Coronary artery (tissue), 2 donors: ENCODE measurements around the gene XRCC5.

ENCODE experiments used
- DNase-seq: peaks from one replicate; pipeline ENCODE4 v3.0.0-alpha.2; 2017; ENCODE audit warnings: low spot score
- H3K27ac ChIP-seq, 2 donors: fragments of 200-600 bp; sonication (generic); one replicate each; pipeline ENCODE4 v1.5.1; 2016 to 2019
- H3K4me3 ChIP-seq: fragments of 200-600 bp; sonication (generic); 2 replicates; pipeline ENCODE4 v1.5.1; 2016; ENCODE audit warnings: mild to moderate bottlenecking, moderate library complexity
- TF ChIP-seq, protein P1 (sequence below): fragments of 200-600 bp; sonication (generic); IDR thresholded peaks from one replicate; pipeline ENCODE4 v1.5.1; 2019; ENCODE audit warnings: antibody characterized with exemption

The XRCC5 gene

DNA sequence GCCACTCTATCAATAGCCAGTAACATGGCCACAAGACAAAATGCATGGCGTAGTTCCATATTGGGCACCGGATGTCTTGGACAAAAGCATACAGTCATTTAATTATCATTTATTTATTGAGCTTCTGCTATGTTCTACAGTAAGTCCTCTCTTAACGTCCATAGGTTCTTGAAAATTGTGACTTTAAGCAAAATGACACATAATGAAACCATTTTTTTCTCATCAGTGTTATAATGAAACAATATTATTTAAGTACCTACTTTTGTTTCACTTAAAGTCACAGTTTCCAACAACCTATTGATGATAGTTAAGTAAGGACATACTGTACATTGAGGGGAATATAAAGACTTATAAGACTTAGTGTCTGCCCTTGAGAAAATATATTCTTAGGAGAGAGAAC, 84.9 kb downstream of the XRCC5 start:
- TF ChIP-seq, protein P1, sequence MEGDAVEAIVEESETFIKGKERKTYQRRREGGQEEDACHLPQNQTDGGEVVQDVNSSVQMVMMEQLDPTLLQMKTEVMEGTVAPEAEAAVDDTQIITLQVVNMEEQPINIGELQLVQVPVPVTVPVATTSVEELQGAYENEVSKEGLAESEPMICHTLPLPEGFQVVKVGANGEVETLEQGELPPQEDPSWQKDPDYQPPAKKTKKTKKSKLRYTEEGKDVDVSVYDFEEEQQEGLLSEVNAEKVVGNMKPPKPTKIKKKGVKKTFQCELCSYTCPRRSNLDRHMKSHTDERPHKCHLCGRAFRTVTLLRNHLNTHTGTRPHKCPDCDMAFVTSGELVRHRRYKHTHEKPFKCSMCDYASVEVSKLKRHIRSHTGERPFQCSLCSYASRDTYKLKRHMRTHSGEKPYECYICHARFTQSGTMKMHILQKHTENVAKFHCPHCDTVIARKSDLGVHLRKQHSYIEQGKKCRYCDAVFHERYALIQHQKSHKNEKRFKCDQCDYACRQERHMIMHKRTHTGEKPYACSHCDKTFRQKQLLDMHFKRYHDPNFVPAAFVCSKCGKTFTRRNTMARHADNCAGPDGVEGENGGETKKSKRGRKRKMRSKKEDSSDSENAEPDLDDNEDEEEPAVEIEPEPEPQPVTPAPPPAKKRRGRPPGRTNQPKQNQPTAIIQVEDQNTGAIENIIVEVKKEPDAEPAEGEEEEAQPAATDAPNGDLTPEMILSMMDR, result no peak
- no peak overlapping the region for H3K27ac ChIP-seq
- no peak for DNase-seq
- no peak overlapping the region for H3K4me3 ChIP-seq

DNA sequence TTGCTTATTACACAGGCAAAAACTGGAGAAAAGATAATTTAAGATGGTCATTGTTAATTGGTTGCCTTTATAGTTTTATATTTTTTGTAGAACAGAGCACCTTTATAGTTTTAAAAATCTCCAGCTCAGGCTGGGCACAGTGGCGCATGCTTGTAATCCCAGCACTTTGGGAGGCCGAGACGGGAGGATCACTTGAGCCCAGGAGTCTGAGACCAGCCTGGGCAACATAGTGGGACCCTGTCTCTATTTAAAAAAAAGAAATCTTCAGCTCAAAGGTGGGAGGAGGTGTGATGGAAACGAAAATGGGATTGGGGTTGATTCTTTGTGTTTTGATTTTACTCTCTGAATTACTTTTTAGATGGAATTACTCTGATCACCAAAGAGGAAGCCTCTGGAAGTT, 85.4 kb downstream of the XRCC5 start:
- DNase-seq, result no peak
- Histone ChIP-seq H3K27ac (no peak overlapping the region), H3K4me3 (no peak overlapping the region)
- TF ChIP-seq, protein P1, result no peak

DNA sequence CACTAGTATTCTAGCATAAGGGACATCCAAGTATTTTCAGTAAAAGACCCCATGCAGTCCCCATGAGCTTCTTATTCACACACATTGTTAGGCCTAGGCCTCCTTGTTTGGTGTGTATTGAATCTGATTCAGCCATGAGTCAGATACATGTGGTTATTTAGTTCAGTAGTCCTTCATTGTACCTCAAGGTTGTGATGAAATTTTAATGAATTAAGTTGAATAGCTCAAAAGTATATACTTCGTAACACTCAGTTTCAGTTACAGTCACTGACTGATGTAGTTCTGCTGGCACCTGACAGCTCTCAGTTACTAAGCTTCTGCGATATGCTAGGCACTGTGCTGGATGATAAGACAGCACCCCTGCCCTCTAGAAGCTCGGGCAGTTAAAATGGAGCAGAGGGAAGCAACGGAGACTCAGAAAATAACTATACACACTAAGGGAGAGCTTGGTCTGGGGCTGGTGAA, 86.4 kb downstream of the XRCC5 start:
- no peak overlapping the region for H3K27ac ChIP-seq
- H3K4me3 ChIP-seq, result no peak overlapping the region
- DNase-seq, result no peak
- TF ChIP-seq, protein P1, result no peak

DNA sequence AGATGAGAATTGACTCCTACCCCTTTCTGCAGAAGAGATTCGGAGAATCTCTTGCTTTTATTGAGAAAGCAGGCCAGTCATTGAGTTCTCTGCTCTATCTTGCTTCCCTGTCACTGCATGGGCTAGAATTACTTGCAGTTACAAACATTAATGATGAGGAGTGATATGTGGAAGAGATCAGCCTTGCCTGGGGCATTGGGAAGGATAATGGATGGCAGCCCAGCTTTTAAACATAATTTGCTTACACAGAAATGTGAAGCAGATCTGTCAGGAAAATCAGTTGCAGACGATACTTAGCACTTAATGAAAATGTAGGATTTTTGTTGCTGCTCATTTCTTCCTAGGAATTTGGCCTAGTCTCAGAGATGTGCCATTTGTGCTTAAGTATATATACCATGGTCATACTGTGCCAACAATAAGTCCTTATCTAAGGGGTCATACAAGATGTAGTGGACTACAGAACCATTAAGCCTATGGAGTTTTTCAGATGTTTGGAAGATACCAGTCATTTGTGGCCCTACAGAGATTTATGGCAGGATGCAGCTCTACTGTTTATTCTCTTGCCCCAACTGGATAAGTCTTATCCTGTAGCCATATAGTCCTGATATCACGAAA, 92.7 kb downstream of the XRCC5 start:
- H3K27ac ChIP-seq, result no peak overlapping the region
- TF ChIP-seq, protein P1, result no peak
- no peak for DNase-seq
- H3K4me3 ChIP-seq, result no peak overlapping the region

DNA sequence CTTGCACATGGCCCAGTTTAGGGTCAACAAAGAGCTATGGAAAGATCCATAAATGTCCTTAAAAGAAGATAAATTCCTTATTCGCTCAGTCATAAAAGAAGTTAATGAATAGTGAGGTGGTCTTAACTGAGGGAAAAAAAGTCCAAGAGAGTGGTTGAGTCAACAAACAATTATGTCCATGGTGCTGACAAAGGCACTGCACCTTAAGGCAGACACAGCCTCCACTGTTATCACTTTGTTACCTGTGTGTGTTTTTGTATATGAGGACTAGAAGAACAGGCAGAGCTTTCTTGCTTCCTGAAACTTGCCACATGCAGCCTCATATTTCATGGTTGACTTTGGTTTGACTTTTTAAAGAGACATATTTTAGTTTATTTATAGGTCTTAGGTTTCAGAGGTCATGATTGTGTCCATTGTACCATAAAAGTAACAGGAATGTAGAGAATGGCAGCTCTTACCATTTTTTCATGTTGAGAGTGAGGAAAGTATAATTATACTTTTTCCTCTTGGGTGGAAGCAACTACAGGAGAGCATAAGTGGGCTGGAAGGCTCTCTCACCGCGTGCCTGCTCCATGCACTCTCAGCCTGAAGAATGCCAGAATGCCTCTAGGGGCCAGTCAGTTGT, 93.6 kb downstream of the XRCC5 start:
- DNase-seq, result no peak
- TF ChIP-seq, protein P1, result no peak
- Histone ChIP-seq H3K27ac (no peak overlapping the region), H3K4me3 (no peak overlapping the region)

DNA sequence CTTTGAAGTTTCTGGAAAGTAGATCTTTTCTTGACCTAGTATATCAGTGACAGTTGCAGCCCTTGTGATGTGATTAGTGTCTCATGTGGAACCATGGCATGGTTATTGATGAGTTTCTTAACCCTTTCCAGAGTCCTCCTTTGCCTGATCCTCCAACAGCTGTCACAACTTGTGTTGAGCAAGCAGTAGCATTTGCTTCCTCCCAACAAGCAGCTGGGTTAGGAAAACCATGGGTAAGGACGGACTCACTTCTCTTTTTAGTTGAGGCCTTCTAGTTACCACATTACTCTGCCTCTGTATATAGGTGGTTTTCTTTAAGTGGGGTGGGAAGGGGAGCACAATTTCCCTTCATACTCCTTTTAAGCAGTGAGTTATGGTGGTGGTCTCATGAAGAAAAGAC, 96.3 kb downstream of the XRCC5 start:
- TF ChIP-seq, protein P1, result no peak
- H3K27ac ChIP-seq, result no peak overlapping the region
- no peak for DNase-seq
- H3K4me3 ChIP-seq, result no peak overlapping the region
